Glomerular endothelial cell (primary cell): ENCODE results near the gene POLR2J3. TPM values are rescaled to one million over a fixed set of nuclear protein-coding genes. Genes with fewer than 3 reads are reported as not detected.
"Not testable (repeated sequence)": the region's sequence is repeated elsewhere in the genome, so short reads cannot be mapped to it uniquely, and the experiment has no call there.

ENCODE experiments used
- DNase-seq: peaks from one replicate; pipeline ENCODE4 v3.0.0-alpha.2; 2011; ENCODE audit warnings: low read depth, low spot score; ENCODE audit errors: extremely low read depth
- total RNA-seq: library from RNA; depleted of rRNA; stranded (reverse); fragments of >200 nt; gene quantifications from 2 replicates; pipeline ENCODE4 v1.2.3, GENCODE V29; 2015

POLR2J3 gene
- total RNA-seq, 1 donor from 2014 or later = 16.6 TPM

DNA sequence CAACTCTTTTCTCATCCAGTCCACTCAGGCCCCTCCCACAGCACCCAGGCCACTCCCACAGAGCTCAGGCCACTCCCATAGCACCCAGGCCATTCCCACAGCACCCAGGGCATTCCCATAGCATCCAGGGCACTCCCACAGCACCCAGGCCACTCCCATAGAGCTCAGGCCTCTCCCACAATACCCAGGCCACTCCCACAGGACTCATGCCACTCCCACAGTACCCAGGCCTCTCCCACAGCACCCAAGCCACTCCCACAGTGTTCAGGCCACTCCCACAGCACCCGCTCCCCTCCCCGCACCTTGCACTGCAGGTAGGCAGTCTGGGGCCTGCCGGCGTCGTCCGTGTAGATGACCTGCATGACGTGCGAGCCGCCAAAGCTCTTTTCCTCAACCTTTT lies 17.5 kb upstream of the POLR2J3 start:
- not testable (repeated sequence) for DNase-seq

GRCh38 chr7:102583495-102583894 lies 11.1 kb upstream of the POLR2J3 start:
- DNase-seq = not testable (repeated sequence)

GRCh38 chr7:102581722-102582121 lies 9.3 kb upstream of the POLR2J3 start:
- DNase-seq = not testable (repeated sequence)

DNA sequence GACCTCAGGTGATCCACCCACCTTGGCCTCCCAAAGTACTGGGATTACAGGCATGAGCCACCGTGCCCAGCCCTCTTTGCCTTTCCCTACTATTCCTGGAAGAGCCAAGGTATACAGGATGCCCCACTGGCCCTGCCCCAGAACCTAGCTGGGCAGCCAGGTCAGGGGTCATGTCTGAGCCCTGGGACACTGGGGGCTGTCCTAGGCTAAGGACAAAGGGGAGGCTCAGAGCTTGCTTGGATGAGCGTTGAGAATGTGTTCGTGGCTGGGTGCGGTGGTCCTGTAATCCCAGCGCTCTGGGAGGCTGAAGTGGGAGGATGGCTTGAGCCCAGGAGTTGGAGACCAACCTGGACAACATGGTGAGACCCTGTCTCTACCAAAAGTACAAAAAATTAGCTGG lies 6.1 kb upstream of the POLR2J3 start:
- not testable (repeated sequence) for DNase-seq

DNA sequence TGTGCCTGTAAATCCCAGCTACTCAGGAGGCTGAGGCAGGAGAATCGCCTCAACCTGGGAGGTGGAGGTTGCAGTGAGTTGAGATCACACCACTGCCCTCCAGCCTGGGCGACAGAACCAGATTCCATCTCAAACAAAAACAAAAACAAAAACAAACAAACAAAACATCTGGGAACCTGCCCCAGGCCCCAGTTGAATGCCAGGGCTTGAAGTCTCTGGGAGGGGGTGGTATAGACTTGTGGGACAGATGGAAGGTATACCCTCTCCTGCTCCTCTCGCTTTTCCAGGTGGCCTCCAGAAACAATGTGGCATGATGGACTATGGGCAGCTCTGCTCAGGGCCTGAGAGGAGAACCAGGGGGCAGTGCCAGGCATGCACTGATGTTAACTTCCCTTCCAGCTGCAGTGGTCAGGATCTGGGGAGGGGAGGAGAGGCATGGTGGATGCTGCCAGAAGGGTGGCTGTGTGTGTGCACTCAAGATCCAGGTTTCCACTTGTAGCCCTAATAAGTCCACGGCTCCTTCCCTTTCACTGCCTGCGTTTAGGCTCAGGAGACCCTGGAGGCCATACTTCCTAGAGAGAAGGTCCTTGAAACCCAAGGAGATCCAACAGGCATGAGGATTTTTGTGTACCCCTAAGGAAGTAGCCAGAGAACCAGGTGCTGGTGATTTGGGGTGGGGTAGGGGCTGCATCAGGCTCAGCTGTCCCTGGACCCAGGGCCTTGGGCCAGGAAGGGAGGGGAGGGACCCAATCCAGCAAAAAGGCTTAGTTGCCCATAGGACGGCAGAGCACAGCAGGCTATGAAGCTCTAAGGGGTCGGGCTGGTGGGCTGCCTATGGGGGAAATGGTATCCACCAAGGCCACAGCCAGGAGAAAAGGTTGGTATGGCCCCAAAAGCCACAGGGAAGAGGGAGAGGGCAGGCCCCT lies 5.2 kb upstream of the POLR2J3 start:
- DNase-seq = not testable (repeated sequence)

DNA sequence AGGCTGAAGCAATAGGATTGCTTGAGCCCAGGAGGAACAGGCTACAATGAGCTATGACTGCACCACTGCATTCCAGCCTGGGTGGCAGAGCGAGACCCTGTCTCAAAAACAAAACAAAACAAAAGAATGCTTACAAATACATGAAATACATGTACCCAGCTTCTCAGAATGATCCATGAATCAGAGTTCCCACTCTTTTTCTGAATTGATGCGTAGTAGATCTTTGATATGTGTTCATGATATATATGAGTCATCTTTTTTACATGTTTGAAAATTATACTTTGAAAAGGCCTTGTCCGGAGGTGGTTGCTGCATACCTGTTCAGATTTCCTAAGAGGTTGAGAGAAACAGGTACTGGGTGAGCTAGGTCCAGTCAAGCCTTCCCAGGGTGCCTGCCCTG lies 4.0 kb upstream of the POLR2J3 start:
- not testable (repeated sequence) for DNase-seq

DNA sequence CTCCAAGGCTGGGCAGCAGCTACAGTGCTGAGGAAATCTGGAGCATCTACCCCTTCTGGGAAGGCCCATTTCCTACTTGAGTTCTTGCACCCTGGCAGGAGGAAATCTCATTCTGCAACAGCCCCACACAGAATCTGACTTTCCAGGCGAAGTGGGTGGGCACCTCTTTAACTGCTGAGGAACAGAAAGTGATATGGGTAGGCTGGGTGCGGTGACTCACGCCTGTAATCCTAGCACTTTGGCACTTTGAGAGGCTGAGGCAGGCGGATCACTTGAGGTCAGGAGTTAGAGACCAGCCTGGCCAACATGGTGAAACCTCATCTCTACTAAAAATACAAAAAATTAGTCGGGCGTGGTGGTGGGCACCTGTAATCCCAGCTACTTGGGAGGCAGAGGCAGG lies 2.2 kb upstream of the POLR2J3 start:
- not testable (repeated sequence) for DNase-seq

GRCh38 chr7:102568620-102569019 lies 3.8 kb downstream of the POLR2J3 start:
- not testable (repeated sequence) for DNase-seq

GRCh38 chr7:102550808-102551422 lies 21.5 kb downstream of the POLR2J3 start, which contains the start of gene SPDYE2:
Gene SPDYE2 (plus strand): TSS chr7:102551226. CDS start chr7:102553256, 2,030 bp downstream.
- DNase-seq = not testable (repeated sequence)

DNA sequence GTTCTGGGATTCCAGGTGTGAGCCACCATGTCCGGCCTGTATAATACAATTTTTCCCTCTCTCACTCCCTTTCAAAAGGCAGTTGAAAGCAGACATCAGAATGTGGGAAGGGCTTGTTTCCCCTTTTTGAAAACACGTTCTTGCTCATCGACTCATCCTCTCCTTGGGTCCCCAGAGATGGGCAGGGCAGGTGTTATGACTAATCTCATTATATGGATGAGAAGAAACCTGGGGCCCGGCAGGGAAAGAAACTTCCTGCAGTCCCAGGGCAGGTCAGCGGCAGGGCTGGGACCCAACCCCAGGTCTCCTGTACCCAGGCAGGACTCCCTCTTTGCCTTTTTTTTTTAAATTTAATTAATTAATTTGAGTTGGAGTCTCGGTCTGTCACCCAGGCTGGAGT lies 26.0 kb downstream of the POLR2J3 start:
- DNase-seq = not testable (repeated sequence)

DNA sequence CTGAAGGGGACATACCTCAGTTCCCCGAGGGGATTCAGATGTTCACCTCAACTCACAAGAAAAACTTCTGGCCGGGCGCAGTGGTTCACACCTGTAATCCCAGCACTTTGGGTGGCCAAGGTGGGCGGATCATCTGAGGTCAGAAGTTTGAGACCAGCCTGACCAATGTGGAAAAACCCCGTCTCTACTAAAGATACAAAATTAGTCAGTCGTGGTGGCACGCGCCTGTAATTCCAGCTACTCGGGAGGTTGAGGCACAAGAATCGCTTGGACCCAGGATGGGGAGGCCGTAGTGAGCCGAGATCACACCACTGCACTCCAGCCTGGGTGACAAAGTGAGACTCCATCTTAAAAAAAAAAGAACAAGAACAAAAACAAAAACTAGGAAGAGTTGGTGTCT lies 27.1 kb downstream of the POLR2J3 start:
- DNase-seq = not testable (repeated sequence)

GRCh38 chr7:102544372-102544771 lies 28.0 kb downstream of the POLR2J3 start:
- DNase-seq = not testable (repeated sequence)

GRCh38 chr7:102543596-102543995 lies 28.8 kb downstream of the POLR2J3 start, which contains the start of gene UPK3BL2:
Gene UPK3BL2 (minus strand): TSS chr7:102543696. CDS start chr7:102543636, 60 bp downstream.
- not testable (repeated sequence) for DNase-seq

DNA sequence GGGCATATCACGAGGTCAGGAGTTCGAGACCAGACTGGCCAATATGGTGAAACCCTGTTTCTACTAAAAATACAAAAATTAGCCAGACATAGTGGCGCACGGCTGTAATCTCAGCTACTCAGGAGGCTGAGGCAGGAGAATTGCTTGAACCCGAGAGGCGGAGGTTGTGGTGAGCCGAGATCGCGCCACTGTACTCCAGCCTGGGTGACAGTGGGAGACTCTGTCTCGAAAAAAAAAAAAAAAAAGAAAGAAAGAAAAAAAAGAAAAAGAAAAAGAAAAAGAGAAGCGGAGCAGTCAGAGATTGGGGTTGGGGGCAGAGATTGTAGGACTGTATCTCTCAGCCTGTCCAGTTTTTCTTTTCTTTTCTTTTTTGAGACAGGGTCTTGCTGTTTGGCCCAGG lies 29.6 kb downstream of the POLR2J3 start:
- not testable (repeated sequence) for DNase-seq

DNA sequence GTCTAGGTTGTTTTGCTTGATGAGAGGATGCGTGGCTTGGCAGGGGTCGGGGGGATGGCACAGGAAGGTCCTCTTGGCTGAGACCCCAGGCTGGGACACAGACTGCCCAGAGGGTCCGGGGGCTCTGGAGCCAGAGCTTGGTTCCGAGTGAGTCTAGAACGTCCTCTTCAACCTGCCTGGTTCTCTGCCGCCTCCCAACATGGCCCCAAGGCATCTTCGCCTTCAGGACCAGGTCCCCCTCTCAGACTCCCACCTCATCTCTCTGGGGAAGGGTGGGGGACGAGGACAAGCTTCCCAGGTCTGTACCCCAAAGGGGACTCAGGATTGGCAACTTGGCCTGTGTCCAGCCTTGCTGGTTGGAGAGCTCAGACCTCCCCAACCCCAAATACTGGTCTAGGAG lies 30.3 kb downstream of the POLR2J3 start:
- not testable (repeated sequence) for DNase-seq

- not testable (repeated sequence) for DNase-seq
Measured at GRCh38 chr7:102540604-102541003, 31.8 kb downstream of the POLR2J3 start.

DNA sequence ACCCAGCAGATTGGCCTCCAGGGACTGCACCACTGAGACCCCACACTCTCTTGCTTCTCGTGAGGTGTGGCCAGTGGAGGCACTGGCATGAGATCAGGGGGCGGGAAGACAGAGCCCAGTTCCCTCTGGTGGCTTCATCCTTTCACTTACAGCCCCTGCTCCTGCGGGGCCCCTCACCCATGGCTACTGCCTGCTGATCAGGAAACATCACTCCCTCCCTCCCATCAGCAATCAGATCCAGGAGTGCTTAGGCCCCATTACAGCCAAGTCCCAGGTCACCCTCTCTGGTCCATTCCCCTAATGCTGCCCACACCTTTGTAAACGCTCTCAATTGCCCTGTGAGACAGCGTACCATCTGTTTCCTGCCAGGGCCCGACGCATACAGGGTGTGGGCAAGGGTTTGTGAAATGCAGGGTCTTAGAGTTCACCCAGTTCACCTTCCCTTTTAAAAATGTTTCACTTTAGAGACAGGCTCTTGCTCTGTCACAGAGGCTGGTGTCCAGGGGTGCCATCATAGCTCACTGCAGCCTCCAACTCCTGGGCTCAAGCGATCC lies 37.2 kb downstream of the POLR2J3 start:
- DNase-seq = not testable (repeated sequence)

- not testable (repeated sequence) for DNase-seq
Measured at GRCh38 chr7:102532127-102532526, 40.3 kb downstream of the POLR2J3 start.

GRCh38 chr7:102531583-102531982 lies 40.8 kb downstream of the POLR2J3 start:
- not testable (repeated sequence) for DNase-seq

GRCh38 chr7:102527822-102528793 lies 44.3 kb downstream of the POLR2J3 start:
- DNase-seq = not testable (repeated sequence)
